ENCODE results near the gene PIP5K1C.
A peak's percentile ranks its signal among the peaks of the same experiment; 100 is the strongest.

Gene PIP5K1C

GRCh38 chr19:3611841-3612240 is 88.4 kb downstream of the PIP5K1C start:
- Histone ChIP-seq H2AFZ (ENCODE audit: low read depth, low read length) (no peak overlapping the region), H3K9me3 (ENCODE audit: control insufficient read depth, low read length) (no peaks in the 10 kb centered on the region), H3K9ac (ENCODE audit: low read length) (no peak overlapping the region), H3K4me1 (ENCODE audit: control insufficient read depth, insufficient read depth, low read depth, low read length) (peaks cover 35% of the 10 kb centered on the region), H4K8ac (ENCODE audit: low read length) (no peak overlapping the region), H3K4me2 (ENCODE audit: low read length, poor library complexity, severe bottlenecking) (no peak overlapping the region), H3K79me1 (replicated peaks; ENCODE audit: low read length, poor library complexity, severe bottlenecking) (peaks cover 12% of the 10 kb centered on the region), H3K14ac (ENCODE audit: low read length in 2 of 2) (no peak overlapping the region), H3K4me3 (ENCODE audit: insufficient read depth in 1 of 2, low read depth in 1 of 2, low read length in 2 of 2) (no peak overlapping the region), H2BK120ac (ENCODE audit: low read depth, low read length) (no peak overlapping the region), H3K27ac (ENCODE audit: low read length, poor library complexity, severe bottlenecking) (no peak overlapping the region), H2BK12ac (ENCODE audit: low read length in 2 of 2) (no peak overlapping the region), H3K18ac (ENCODE audit: low read depth in 1 of 2, low read length in 2 of 2) (no peak overlapping the region), H3K23ac (ENCODE audit: low read length in 2 of 2) (no peak overlapping the region), H3K36me3 (ENCODE audit: control insufficient read depth in 1 of 2, insufficient read depth in 2 of 2, low read depth in 1 of 2, low read length in 2 of 2) (peaks cover 19 to 72% of the 10 kb centered on the region in 2 experiments), H2AK5ac (ENCODE audit: low read length, severe bottlenecking) (no peak overlapping the region), H3K27me3 (ENCODE audit: control insufficient read depth in 1 of 2, insufficient read depth in 1 of 2, low read length in 2 of 2) (no peaks in the 10 kb centered on the region), H4K91ac (ENCODE audit: low read length) (no peak overlapping the region), H2BK15ac (ENCODE audit: low read depth, poor library complexity, severe bottlenecking) (no peak overlapping the region), H3K4ac (ENCODE audit: low read depth in 1 of 2, low read length in 2 of 2) (no peak overlapping the region), H2BK5ac (ENCODE audit: low read depth, low read length, poor library complexity, severe bottlenecking) (no peak overlapping the region)
- DNase-seq, result no peak
- WGBS, result 95% methylated on average over 36 of the region's 36 CpGs

GRCh38 chr19:3610745-3611717 is 89.2 kb downstream of the PIP5K1C start:
- Histone ChIP-seq H2AK5ac (ENCODE audit: low read length, severe bottlenecking) (no peak overlapping the region), H3K36me3 (ENCODE audit: control insufficient read depth in 1 of 2, insufficient read depth in 2 of 2, low read depth in 1 of 2, low read length in 2 of 2) (peaks cover 17 to 70% of the 10 kb centered on the region in 2 experiments), H3K4me3 (ENCODE audit: insufficient read depth in 1 of 2, low read depth in 1 of 2, low read length in 2 of 2) (no peak overlapping the region), H2BK5ac (ENCODE audit: low read depth, low read length, poor library complexity, severe bottlenecking) (no peak overlapping the region), H3K4me1 (ENCODE audit: control insufficient read depth, insufficient read depth, low read depth, low read length) (peaks cover 39% of the 10 kb centered on the region), H4K8ac (ENCODE audit: low read length) (no peak overlapping the region), H4K91ac (ENCODE audit: low read length) (no peak overlapping the region), H3K79me1 (replicated peaks; ENCODE audit: low read length, poor library complexity, severe bottlenecking) (peaks cover 12% of the 10 kb centered on the region), H2BK120ac (ENCODE audit: low read depth, low read length) (no peak overlapping the region), H3K14ac (ENCODE audit: low read length in 2 of 2) (no peak overlapping the region), H3K23ac (ENCODE audit: low read length in 2 of 2) (no peak overlapping the region), H2AFZ (ENCODE audit: low read depth, low read length) (no peak overlapping the region), H3K27me3 (ENCODE audit: control insufficient read depth in 1 of 2, insufficient read depth in 1 of 2, low read length in 2 of 2) (no peaks in the 10 kb centered on the region), H3K9me3 (ENCODE audit: control insufficient read depth, low read length) (no peaks in the 10 kb centered on the region), H3K27ac (ENCODE audit: low read length, poor library complexity, severe bottlenecking) (no peak overlapping the region), H2BK15ac (ENCODE audit: low read depth, poor library complexity, severe bottlenecking) (no peak overlapping the region), H3K4me2 (ENCODE audit: low read length, poor library complexity, severe bottlenecking) (no peak overlapping the region), H3K18ac (ENCODE audit: low read depth in 1 of 2, low read length in 2 of 2) (no peak overlapping the region), H2BK12ac (ENCODE audit: low read length in 2 of 2) (no peak overlapping the region), H3K9ac (ENCODE audit: low read length) (no peak overlapping the region), H3K4ac (ENCODE audit: low read depth in 1 of 2, low read length in 2 of 2) (no peak overlapping the region)
- DNase-seq, result no peak
- WGBS, result 92% methylated on average over 41 of the region's 41 CpGs

GRCh38 chr19:3609779-3610719 is 90.2 kb downstream of the PIP5K1C start:
- no peak overlapping the region for H3K14ac ChIP-seq (ENCODE audit: low read length in 2 of 2)
- H3K27me3 ChIP-seq (ENCODE audit: control insufficient read depth in 1 of 2, insufficient read depth in 1 of 2, low read length in 2 of 2), result no peaks in the 10 kb centered on the region
- peaks cover 17 to 60% of the 10 kb centered on the region in 2 experiments for H3K36me3 ChIP-seq (ENCODE audit: control insufficient read depth in 1 of 2, insufficient read depth in 2 of 2, low read depth in 1 of 2, low read length in 2 of 2)
- H3K79me1 ChIP-seq (replicated peaks; ENCODE audit: low read length, poor library complexity, severe bottlenecking), result peaks cover 14% of the 10 kb centered on the region
- H2BK5ac ChIP-seq (ENCODE audit: low read depth, low read length, poor library complexity, severe bottlenecking), result no peak overlapping the region
- H4K91ac ChIP-seq (ENCODE audit: low read length), result peak overlapping the region; percentile 32
- no peak overlapping the region for H3K27ac ChIP-seq (ENCODE audit: low read length, poor library complexity, severe bottlenecking)
- no peak overlapping the region for H4K8ac ChIP-seq (ENCODE audit: low read length)
- no peak overlapping the region for H2BK120ac ChIP-seq (ENCODE audit: low read depth, low read length)
- peak overlapping the region; percentile 23 for H2BK15ac ChIP-seq (ENCODE audit: low read depth, poor library complexity, severe bottlenecking)
- no peak overlapping the region for H3K23ac ChIP-seq (ENCODE audit: low read length in 2 of 2)
- 90% methylated on average over 22 of the region's 24 CpGs for WGBS
- H3K4me1 ChIP-seq (ENCODE audit: control insufficient read depth, insufficient read depth, low read depth, low read length), result peaks cover 41% of the 10 kb centered on the region
- no peak overlapping the region for H2AFZ ChIP-seq (ENCODE audit: low read depth, low read length)
- no peak overlapping the region for H3K9ac ChIP-seq (ENCODE audit: low read length)
- H3K18ac ChIP-seq (ENCODE audit: low read depth in 1 of 2, low read length in 2 of 2), result no peak overlapping the region
- H3K4me3 ChIP-seq (ENCODE audit: insufficient read depth in 1 of 2, low read depth in 1 of 2, low read length in 2 of 2), result no peak overlapping the region
- no peaks in the 10 kb centered on the region for H3K9me3 ChIP-seq (ENCODE audit: control insufficient read depth, low read length)
- H3K4ac ChIP-seq (ENCODE audit: low read depth in 1 of 2, low read length in 2 of 2), result no peak overlapping the region
- no peak overlapping the region for H3K4me2 ChIP-seq (ENCODE audit: low read length, poor library complexity, severe bottlenecking)
- no peak overlapping the region for H2BK12ac ChIP-seq (ENCODE audit: low read length in 2 of 2)
- no peak for DNase-seq
- peak overlapping the region; percentile 8 for H2AK5ac ChIP-seq (ENCODE audit: low read length, severe bottlenecking)

Data from mesenchymal stem cell (in vitro differentiated cells and primary cell).